Sigmoid colon (tissue), 4 donors: ENCODE measurements around the gene CHCHD6.

Experiments
- CTCF ChIP-seq, 4 experiments: fragments of 450-650 bp in 3 of 4; fragments of 200-600 bp in 1 of 4; IDR thresholded peaks; one replicate each; pipeline ENCODE4 v1.5.1; 2016 to 2019; ENCODE audit warnings: antibody characterized with exemption in 4 of 4, mild to moderate bottlenecking in 3 of 4, moderate library complexity in 2 of 4
- EP300 ChIP-seq, 4 donors: sonication (generic); formaldehyde crosslinking; IDR thresholded peaks; one replicate each; pipeline ENCODE4 v1.6.1; 2017; ENCODE audit warnings: antibody characterized with exemption in 4 of 4
- POLR2AphosphoS5 ChIP-seq, 4 donors: sonication (generic); formaldehyde crosslinking; IDR thresholded peaks; one replicate each; pipeline ENCODE4 v1.6.1; 2017; ENCODE audit warnings: antibody characterized with exemption in 4 of 4

GRCh38 chr3:126980266-126980811 lies 276.3 kb downstream of the CHCHD6 start:
- TF ChIP-seq CTCF (IDR thresholded peaks at IDR 0.05) = no peak
- TF ChIP-seq EP300 (IDR thresholded peaks at IDR 0.05) = no peak
- no peak for TF ChIP-seq POLR2AphosphoS5 (IDR thresholded peaks at IDR 0.05)
